Measurements from ENCODE around the gene PMEPA1. TPM values are rescaled to one million over a fixed set of nuclear protein-coding genes. Genes with fewer than 3 reads are reported as not detected.
A peak's percentile ranks its signal among the peaks of the same experiment; 100 is the strongest.

PMEPA1 gene
- total and polyA plus RNA-seq, 2 donors (not counting 1 experiment from before 2014, with no cell fraction given) = 9.9 to 37.4 TPM

GRCh38 chr20:57686931-57687652 lies 22.7 kb downstream of the PMEPA1 start:
- H3K4me3 Mint-ChIP-seq = peak overlapping the region; percentile 63
- H3K4me2 ChIP-seq (replicated peaks; ENCODE audit: low read depth, low read length, poor library complexity, severe bottlenecking) = peak overlapping the region; percentile 55
- no peak for ATAC-seq (ENCODE audit: low read depth)

More at GRCh38 chr20:57686931-57687652, 22.7 kb downstream of the PMEPA1 start:
- Mint-ChIP-seq H3K9me3 (ENCODE audit: insufficient read depth) (no peaks in the 10 kb centered on the region), H3K27me3 (no peaks in the 10 kb centered on the region), H3K27ac (peak overlapping the region; percentile 69), H3K4me1 (peaks cover 94% of the 10 kb centered on the region)
- peaks cover 0 to 14% of the 10 kb centered on the region in 2 experiments for H3K36me3 ChIP-seq (replicated peaks in 1 of 2; ENCODE audit: control extremely low read depth in 1 of 2, control insufficient read depth in 1 of 2, extremely low read depth in 1 of 2, insufficient read depth in 2 of 2, low read length in 1 of 2)
- H3K4me1 ChIP-seq (ENCODE audit: control insufficient read depth in 2 of 2, insufficient read depth in 2 of 2, low read length in 2 of 2) = peaks cover 86 to 98% of the 10 kb centered on the region in 2 donors
- peaks cover 98% of the 10 kb centered on the region for H3K79me2 ChIP-seq (ENCODE audit: control insufficient read depth, insufficient read depth, low read length)
- POLR2A ChIA-PET = interaction anchor here (1.0 kb wide), 1 partner anchor 15 kb away, joined by 3 read pairs; no protein-coding TSS in a partner anchor
- intact Hi-C loops (cut with micrococcal nuclease) = loop anchor here (10.0 kb wide), 1 partner anchor 1318 kb away; the partner anchor contains the start of gene CTSZ
- no peak overlapping the region for H3K9ac ChIP-seq (ENCODE audit: low read length)
- CTCF ChIA-PET = interaction anchor here (0.7 to 1.2 kb wide), 3 partner anchors 14 to 66 kb away, joined by 3 to 5 read pairs (median 3); no protein-coding TSS in a partner anchor
- no peak overlapping the region for H3K27ac ChIP-seq (ENCODE audit: low read length in 2 of 2)
- TF ChIP-seq EZH2 (IDR thresholded peaks at IDR 0.05; ENCODE audit: borderline replicate concordance, insufficient read depth, low read depth, low read length, poor library complexity, severe bottlenecking) = no peak
- TF ChIP-seq CTCF (IDR thresholded peaks at IDR 0.05) = no peak
- 87% methylated on average over 12 of the region's 12 CpGs for WGBS (ENCODE audit: insufficient coverage)
- H4K20me1 ChIP-seq (ENCODE audit: control insufficient read depth, insufficient read depth, low read length, poor library complexity, severe bottlenecking) = peaks cover 81% of the 10 kb centered on the region
- DNase-seq = peak; percentile 51
- no peaks in the 10 kb centered on the region for H3K9me3 ChIP-seq (ENCODE audit: control extremely low read depth in 1 of 3, control insufficient read depth in 2 of 3, insufficient read depth in 1 of 3, low read length in 2 of 3)
- H2AFZ ChIP-seq (ENCODE audit: insufficient read depth, low read depth, low read length, poor library complexity, severe bottlenecking) = no peak overlapping the region
- H3K4me3 ChIP-seq (ENCODE audit: control extremely low read depth in 1 of 5, extremely low read depth in 1 of 5, insufficient read depth in 1 of 5, low read depth in 2 of 5, low read length in 4 of 5) = no peak overlapping the region
- H3K27me3 ChIP-seq (replicated peaks in 1 of 4; ENCODE audit: control extremely low read depth in 1 of 4, control insufficient read depth in 3 of 4, insufficient read depth in 4 of 4, low read length in 3 of 4) = no peaks in the 10 kb centered on the region
